Glutamatergic neuron (in vitro differentiated cells): ENCODE data around the gene GABRB1. TPM values are rescaled to one million over a fixed set of nuclear protein-coding genes. Genes with fewer than 3 reads are reported as not detected.

Experiments
- DNase-seq: peaks from one replicate; pipeline ENCODE4 v3.0.0; 2022
- H3K27ac Mint-ChIP-seq: one replicate; pipeline ENCODE4 v1.8.0; 2020; ENCODE audit warnings: mild to moderate bottlenecking, mixed read lengths, inconsistent platforms; ENCODE audit not compliant: unreplicated experiment
- H3K27me3 Mint-ChIP-seq: one replicate; pipeline ENCODE4 v1.8.0; 2020; ENCODE audit warnings: mild to moderate bottlenecking, moderate library complexity, mixed read lengths, inconsistent platforms; ENCODE audit not compliant: unreplicated experiment
- H3K36me3 Mint-ChIP-seq: one replicate; pipeline ENCODE4 v1.8.0; 2020; ENCODE audit warnings: mild to moderate bottlenecking, mixed read lengths, inconsistent platforms; ENCODE audit not compliant: unreplicated experiment
- H3K4me1 Mint-ChIP-seq: one replicate; pipeline ENCODE4 v1.8.0; 2020; ENCODE audit warnings: mild to moderate bottlenecking, low read depth, mixed read lengths, inconsistent platforms; ENCODE audit not compliant: unreplicated experiment
- H3K4me3 Mint-ChIP-seq: one replicate; pipeline ENCODE4 v1.8.0; 2020; ENCODE audit warnings: mild to moderate bottlenecking, mixed read lengths, inconsistent platforms; ENCODE audit not compliant: unreplicated experiment
- H3K9me3 Mint-ChIP-seq: one replicate; pipeline ENCODE4 v1.8.0; 2020; ENCODE audit warnings: mild to moderate bottlenecking, moderate library complexity, mixed read lengths, inconsistent platforms; ENCODE audit not compliant: unreplicated experiment
- total RNA-seq: library from RNA; stranded (reverse); fragmentation: NEBNext Ultra II Directional; extraction: Animal tissue kit (Norgen Biotek cat#: 25700); gene quantifications from one replicate; pipeline ENCODE4 v1.2.1, GENCODE V29; 2021; ENCODE audit not compliant: unreplicated experiment
- TF ChIP-seq, protein P1 (sequence below): fragments of 200-600 bp; sonication (generic); IDR thresholded peaks from one replicate; pipeline ENCODE4 v1.5.0; 2021; ENCODE audit not compliant: partially characterized antibody, unreplicated experiment

The GABRB1 gene
- total RNA-seq, 1 donor from 2014 or later = 4.9 TPM

DNA sequence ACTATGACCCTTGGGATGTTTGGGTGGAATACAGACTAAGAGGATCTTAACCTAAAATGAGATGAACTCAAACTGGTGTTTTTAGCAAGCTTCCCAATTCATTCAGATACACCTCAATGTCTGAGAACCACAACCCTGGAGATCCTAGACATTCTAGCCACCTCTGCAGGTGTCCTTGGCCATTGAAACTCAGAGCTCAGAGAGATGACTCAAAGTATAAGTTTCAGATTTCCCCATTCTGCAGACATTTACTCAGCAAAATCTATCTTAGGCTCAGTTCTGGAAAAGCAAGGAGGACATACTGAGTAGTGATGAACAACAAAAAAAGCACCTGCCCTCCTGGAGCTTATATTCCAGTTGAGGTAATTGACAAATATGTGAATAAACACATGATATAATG lies 384.4 kb downstream of the GABRB1 start:
- DNase-seq = no peak
- H3K36me3 Mint-ChIP-seq = no peaks in the 10 kb centered on the region
- no peaks in the 10 kb centered on the region for H3K27me3 Mint-ChIP-seq
- no peak overlapping the region for H3K4me3 Mint-ChIP-seq
- TF ChIP-seq, protein P1, sequence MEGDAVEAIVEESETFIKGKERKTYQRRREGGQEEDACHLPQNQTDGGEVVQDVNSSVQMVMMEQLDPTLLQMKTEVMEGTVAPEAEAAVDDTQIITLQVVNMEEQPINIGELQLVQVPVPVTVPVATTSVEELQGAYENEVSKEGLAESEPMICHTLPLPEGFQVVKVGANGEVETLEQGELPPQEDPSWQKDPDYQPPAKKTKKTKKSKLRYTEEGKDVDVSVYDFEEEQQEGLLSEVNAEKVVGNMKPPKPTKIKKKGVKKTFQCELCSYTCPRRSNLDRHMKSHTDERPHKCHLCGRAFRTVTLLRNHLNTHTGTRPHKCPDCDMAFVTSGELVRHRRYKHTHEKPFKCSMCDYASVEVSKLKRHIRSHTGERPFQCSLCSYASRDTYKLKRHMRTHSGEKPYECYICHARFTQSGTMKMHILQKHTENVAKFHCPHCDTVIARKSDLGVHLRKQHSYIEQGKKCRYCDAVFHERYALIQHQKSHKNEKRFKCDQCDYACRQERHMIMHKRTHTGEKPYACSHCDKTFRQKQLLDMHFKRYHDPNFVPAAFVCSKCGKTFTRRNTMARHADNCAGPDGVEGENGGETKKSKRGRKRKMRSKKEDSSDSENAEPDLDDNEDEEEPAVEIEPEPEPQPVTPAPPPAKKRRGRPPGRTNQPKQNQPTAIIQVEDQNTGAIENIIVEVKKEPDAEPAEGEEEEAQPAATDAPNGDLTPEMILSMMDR = no peak
- H3K4me1 Mint-ChIP-seq = no peaks in the 10 kb centered on the region
- H3K9me3 Mint-ChIP-seq = no peaks in the 10 kb centered on the region
- no peak overlapping the region for H3K27ac Mint-ChIP-seq

DNA sequence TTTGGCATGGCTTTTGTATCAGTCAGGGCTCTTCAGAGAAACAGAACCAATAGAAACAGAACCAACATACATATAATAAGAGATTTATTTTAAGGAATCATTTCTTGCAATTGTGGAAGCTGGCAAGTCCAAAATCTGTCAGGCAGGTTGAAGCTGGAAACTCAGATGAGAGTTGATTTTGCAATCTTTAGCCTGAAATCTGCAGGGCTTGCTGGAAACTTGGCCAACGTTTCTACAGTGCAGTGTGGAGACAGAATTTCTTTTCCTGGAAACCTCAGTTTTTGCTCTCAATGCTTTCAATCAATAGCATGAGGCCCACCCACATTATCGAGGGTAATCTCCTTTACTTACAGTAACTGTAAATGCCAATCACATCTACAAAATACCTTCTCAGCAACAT lies 386.8 kb downstream of the GABRB1 start:
- H3K27ac Mint-ChIP-seq = no peak overlapping the region
- TF ChIP-seq, protein P1 = no peak
- H3K9me3 Mint-ChIP-seq = no peaks in the 10 kb centered on the region
- no peaks in the 10 kb centered on the region for H3K36me3 Mint-ChIP-seq
- DNase-seq = no peak
- H3K4me1 Mint-ChIP-seq = no peaks in the 10 kb centered on the region
- H3K27me3 Mint-ChIP-seq = no peaks in the 10 kb centered on the region
- H3K4me3 Mint-ChIP-seq = no peak overlapping the region

DNA sequence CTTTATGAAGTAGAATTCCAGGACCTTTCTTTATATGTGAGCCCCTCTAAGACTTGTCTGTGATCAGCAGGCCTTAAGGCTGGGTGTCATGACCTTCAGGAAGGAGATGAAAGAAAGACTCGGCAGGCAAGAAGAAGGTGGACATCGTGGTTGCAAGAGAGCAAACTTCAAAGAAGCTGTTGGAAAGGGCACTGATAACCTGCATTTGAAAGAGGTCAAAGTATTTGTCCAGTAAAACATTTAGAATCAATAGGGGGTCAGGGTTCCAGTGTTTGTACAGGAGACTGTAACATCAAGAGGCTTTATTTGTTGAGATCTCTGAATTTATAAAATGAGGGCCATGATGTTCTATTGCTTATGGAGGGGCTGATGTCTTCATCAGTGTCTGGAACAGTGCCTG lies 387.9 kb downstream of the GABRB1 start:
- TF ChIP-seq, protein P1 = no peak
- Mint-ChIP-seq H3K4me3 (no peak overlapping the region), H3K9me3 (no peaks in the 10 kb centered on the region), H3K27me3 (no peaks in the 10 kb centered on the region), H3K36me3 (no peaks in the 10 kb centered on the region), H3K4me1 (no peaks in the 10 kb centered on the region), H3K27ac (no peak overlapping the region)
- DNase-seq = no peak

DNA sequence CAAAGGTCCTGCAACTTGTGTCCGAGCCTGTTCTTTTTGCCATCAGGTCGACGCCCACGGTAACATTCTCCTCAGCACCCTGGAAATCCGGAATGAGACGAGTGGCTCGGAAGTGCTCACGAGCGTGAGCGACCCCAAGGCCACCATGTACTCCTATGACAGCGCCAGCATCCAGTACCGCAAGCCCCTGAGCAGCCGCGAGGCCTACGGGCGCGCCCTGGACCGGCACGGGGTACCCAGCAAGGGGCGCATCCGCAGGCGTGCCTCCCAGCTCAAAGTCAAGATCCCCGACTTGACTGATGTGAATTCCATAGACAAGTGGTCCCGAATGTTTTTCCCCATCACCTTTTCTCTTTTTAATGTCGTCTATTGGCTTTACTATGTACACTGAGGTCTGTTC lies 394.3 kb downstream of the GABRB1 start:
- no peak for DNase-seq
- H3K27ac Mint-ChIP-seq = no peak overlapping the region
- TF ChIP-seq, protein P1 = no peak
- no peaks in the 10 kb centered on the region for H3K9me3 Mint-ChIP-seq
- no peak overlapping the region for H3K4me3 Mint-ChIP-seq
- H3K27me3 Mint-ChIP-seq = peaks cover 2% of the 10 kb centered on the region
- H3K4me1 Mint-ChIP-seq = no peaks in the 10 kb centered on the region
- no peaks in the 10 kb centered on the region for H3K36me3 Mint-ChIP-seq

DNA sequence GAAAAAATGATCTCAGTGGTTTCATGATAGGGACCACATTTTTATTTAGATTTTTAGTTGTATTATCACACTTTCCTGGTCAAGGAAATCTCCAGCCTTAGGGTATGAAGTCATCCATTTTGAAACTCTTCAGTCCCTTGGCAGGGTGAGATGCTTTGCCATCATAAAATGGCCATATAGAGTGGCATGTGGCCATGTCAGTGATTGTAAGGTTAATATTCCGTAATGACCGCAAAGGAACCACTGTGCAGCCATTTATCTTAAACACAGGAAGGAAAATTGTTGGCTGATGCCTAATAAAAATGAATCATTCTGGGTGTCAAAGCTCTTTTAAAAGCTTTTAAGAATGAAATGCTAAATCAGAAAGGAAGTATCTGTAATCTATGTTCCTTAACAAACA lies 396.6 kb downstream of the GABRB1 start:
- TF ChIP-seq, protein P1 = no peak
- Mint-ChIP-seq H3K27ac (no peak overlapping the region), H3K9me3 (no peaks in the 10 kb centered on the region), H3K27me3 (peaks cover 4% of the 10 kb centered on the region), H3K4me3 (no peak overlapping the region), H3K4me1 (no peaks in the 10 kb centered on the region), H3K36me3 (no peaks in the 10 kb centered on the region)
- no peak for DNase-seq
